ENCODE data around the gene ALKBH5.

ALKBH5 gene

GRCh38 chr17:18224053-18224386, 40.4 kb downstream of the ALKBH5 start:
- DNase-seq (ENCODE audit: low spot score), result no peak

- no peak for DNase-seq (ENCODE audit: low spot score)
Observed at GRCh38 chr17:18224387-18225120, 40.9 kb downstream of the ALKBH5 start.

GRCh38 chr17:18225121-18225641, 41.6 kb downstream of the ALKBH5 start, which contains the start of gene LLGL1:
LLGL1 (plus strand) TSS chr17:18225635; CDS start chr17:18225683, 48 bp downstream.
- peak; percentile 100 for DNase-seq (ENCODE audit: low spot score)

GRCh38 chr17:18225642-18226283, 42.1 kb downstream of the ALKBH5 start:
- no peak for DNase-seq (ENCODE audit: low spot score)

GRCh38 chr17:18226284-18226945, 42.8 kb downstream of the ALKBH5 start:
- DNase-seq (ENCODE audit: low spot score), result peak; percentile 38

GRCh38 chr17:18227635-18228034, 44.0 kb downstream of the ALKBH5 start:
- DNase-seq (ENCODE audit: low spot score), result no peak

- DNase-seq (ENCODE audit: low spot score), result no peak
Observed at GRCh38 chr17:18228176-18228682, 44.6 kb downstream of the ALKBH5 start.

GRCh38 chr17:18229254-18229653, 45.6 kb downstream of the ALKBH5 start:
- DNase-seq (ENCODE audit: low spot score), result no peak

GRCh38 chr17:18229771-18230170, 46.1 kb downstream of the ALKBH5 start:
- DNase-seq (ENCODE audit: low spot score), result no peak

- DNase-seq (ENCODE audit: low spot score), result no peak
Observed at GRCh38 chr17:18230288-18231141, 46.9 kb downstream of the ALKBH5 start.

GRCh38 chr17:18231164-18231563, 47.5 kb downstream of the ALKBH5 start:
- no peak for DNase-seq (ENCODE audit: low spot score)

GRCh38 chr17:18233803-18234518, 50.3 kb downstream of the ALKBH5 start:
- no peak for DNase-seq (ENCODE audit: low spot score)

- DNase-seq (ENCODE audit: low spot score), result no peak
Observed at GRCh38 chr17:18234853-18235380, 51.3 kb downstream of the ALKBH5 start.

- peak; percentile 48 for DNase-seq (ENCODE audit: low spot score)
Observed at GRCh38 chr17:18235743-18236256, 52.2 kb downstream of the ALKBH5 start.

GRCh38 chr17:18236494-18236893, 52.9 kb downstream of the ALKBH5 start:
- no peak for DNase-seq (ENCODE audit: low spot score)

GRCh38 chr17:18237461-18237860, 53.8 kb downstream of the ALKBH5 start:
- no peak for DNase-seq (ENCODE audit: low spot score)

GRCh38 chr17:18238299-18238698, 54.7 kb downstream of the ALKBH5 start:
- no peak for DNase-seq (ENCODE audit: low spot score)

- DNase-seq (ENCODE audit: low spot score), result no peak
Observed at GRCh38 chr17:18240449-18240848, 56.8 kb downstream of the ALKBH5 start.

- no peak for DNase-seq (ENCODE audit: low spot score)
Observed at GRCh38 chr17:18241229-18241871, 57.7 kb downstream of the ALKBH5 start.

Data from AG20443 (cell line).